ENCODE measurements around the gene AUH.
"Not testable (repeated sequence)": the region's sequence is repeated elsewhere in the genome, so short reads cannot be mapped to it uniquely, and the experiment has no call there.

The AUH gene

DNA sequence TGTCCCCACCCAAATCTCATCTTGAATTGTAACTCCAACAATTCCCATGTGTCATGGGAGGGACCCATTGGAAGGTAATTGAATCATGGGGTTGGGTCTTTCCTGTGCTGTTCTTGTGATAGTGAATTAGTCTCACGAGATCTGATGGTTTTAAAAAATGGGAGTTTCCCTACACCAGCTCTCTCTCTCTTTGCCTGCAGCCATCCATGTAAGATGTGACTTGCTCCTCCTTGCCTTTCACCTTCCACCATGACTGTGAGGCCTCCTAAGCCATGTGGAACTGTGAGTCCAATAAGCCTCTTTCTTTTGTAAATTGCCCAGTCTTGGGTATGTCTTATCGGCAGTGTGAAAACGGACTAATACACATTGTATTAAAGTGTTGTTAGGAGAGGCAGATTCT lies 16.3 kb upstream of the AUH start:
- not testable (repeated sequence) for DNase-seq

DNA sequence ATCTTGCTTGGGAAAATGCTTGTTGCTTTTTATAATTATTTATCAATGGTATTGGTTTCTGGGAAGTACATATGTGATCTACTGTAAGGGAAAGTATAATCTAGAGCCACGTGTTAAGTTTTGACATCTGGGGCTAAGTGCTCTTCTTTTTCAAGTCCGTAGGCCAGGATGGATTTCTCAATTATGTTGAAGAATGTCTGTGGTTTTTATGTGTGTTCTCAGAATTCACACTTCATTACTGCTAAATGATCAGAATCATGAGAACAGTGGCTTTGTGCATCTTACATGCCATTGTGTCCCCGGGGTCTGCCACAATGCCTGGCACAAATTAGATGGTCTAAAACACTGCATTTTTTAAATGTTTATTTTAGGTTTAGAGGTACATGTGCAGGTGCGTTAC lies 14.5 kb upstream of the AUH start:
- no peak for DNase-seq

GRCh38 chr9:91374939-91375338 lies 13.2 kb upstream of the AUH start:
- DNase-seq, result no peak

DNA sequence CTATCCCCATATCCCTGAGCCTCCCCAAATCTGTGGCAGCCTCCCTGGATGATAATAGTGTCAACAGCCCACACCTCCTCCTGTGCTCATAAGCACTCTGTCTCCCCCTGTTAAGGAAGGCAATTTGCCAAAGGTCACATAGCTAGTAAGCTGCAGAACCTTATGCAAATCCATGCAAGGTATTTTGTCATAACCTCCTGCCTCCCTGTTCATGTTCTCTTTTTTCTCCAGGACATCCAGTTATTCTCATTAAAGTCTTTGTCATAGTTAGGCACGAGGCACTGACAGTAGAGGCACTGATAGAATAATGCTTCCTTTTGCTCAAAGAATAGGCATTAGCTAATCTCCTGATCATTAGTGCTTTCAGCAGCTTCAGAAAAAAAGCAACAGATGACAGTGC lies 10.2 kb upstream of the AUH start:
- no peak for DNase-seq

DNA sequence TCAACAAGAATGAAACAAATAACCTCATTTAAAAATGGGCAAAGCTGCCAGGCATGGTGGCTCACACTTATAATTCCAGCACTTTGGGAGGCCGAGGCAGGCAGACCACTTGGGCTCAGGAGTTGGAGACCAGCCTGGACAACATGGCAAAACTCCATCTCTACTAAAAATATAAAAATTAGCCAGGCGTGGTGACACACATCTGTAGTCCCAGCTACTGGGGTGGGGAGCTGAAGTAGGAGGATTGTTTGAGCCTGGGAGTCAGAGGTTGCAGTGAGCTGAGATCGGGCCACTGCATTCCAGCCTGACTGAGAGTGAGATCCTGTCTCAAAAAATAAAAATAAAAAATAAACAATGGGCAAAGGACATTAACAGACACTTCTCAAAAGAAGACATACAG lies 8.3 kb upstream of the AUH start:
- not testable (repeated sequence) for DNase-seq

DNA sequence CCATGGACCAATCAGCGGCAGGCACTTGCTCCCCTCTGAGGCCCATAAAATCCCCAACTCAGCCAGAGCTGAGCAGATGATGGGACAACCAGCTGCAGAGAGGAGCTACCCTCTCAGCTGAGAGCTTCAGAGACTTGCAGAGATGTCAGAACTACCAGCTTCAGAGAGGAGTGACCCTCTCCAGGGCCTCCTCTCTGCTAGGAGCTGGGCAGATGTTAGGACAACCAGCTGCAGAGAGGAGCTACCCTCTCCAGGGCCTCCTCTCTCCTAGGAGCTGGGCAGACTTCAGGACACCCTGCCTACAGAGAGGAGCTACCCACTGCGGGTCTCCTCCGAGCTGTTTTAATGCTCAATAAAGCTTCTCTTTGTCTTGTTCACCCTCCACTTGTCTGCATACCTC lies 3.0 kb upstream of the AUH start:
- no peak for DNase-seq

GRCh38 chr9:91364005-91364404 lies 2.3 kb upstream of the AUH start:
- no peak for DNase-seq

GRCh38 chr9:91362051-91362611 lies 413 bp upstream of the AUH start:
- DNase-seq, result no peak

DNA sequence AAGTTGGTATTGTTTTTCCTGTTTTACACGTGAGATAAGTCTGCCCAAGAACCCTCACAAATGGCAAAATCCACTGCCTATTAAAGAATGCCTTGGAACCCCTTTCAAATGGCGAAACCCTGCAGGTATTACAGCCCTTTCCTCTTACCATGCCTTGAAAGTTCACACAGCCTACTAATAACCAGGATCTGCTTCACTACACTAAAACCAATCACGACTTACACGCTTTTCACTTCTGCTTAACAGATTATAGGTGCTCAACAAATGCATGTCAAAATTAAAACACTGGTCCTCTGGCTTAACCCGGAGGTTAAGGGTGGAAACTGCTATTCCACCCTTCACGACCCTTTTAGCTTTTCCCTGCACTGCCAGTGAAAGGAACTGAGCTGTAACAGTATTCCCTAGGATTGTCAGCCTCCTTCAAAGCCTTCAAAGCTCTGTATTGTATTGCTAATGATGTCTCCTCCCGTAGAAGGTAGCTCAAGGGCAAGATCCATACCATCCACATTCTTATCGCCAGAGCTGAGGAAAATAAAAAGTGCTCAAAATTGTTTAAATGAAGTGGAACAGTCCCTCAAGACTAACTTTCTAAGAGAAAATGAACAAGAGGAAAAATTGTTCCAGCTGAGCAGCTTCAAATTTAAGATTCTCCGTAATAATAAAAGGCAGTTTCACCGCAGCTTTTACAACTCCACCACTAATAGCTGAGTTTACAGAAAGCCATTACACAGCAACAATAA lies 997 bp downstream of the AUH start:
- DNase-seq, result no peak

- no peak for DNase-seq
Measured at GRCh38 chr9:91359734-91360470, 1.8 kb downstream of the AUH start.

DNA sequence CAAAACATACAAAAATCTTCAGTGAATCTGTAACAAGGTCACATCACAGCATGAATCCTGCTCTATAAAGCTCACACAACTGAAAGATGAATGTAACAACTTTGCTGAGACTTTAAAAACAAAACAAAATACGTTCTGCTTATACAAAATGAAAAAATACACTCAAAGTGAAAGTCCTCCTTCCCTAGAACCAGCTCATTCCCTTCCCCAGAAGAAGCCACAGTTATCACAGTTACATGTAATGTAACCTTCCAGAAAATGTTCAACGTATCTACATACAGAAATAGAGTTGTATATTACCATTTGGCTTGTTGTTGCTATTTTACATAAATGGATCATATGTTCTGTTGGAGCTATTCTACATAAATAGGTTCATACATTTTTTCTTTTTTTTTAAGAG lies 2.6 kb downstream of the AUH start:
- DNase-seq, result no peak

GRCh38 chr9:91354881-91355280 lies 6.8 kb downstream of the AUH start:
- no peak for DNase-seq

- DNase-seq, result no peak
Measured at GRCh38 chr9:91349115-91349555, 12.6 kb downstream of the AUH start.

DNA sequence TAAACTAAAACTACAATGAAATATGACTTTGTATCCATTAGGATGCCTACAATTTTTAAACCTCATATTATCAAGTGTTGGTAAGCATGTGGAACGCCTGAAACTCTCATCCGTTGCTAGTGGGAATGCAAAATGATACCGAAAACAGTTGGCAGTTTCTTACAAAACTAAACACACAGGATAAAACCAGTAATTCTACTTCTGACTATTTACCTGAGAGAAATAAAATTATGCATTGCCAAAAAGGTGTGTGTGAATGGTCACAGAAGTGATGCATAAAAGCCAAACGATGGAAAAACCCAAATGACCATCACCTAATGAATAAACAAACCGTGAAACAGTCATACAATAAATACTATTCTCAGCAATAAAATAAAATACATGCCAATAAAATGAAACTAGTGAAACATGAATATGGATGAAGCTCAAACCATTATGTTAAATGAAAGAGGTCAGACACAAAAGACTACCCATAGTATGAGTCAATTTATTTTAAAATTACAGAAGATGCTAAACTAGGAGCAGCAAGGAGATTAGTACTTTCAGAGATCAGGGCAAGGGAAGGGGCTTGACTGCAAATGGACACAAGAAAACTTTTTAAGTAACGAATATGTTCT lies 13.4 kb downstream of the AUH start:
- no peak for DNase-seq

- DNase-seq, result no peak
Measured at GRCh38 chr9:91347377-91347776, 14.3 kb downstream of the AUH start.

GRCh38 chr9:91346644-91347043 lies 15.1 kb downstream of the AUH start:
- no peak for DNase-seq

GRCh38 chr9:91345978-91346377 lies 15.7 kb downstream of the AUH start:
- no peak for DNase-seq

GRCh38 chr9:91342575-91342974 lies 19.1 kb downstream of the AUH start:
- DNase-seq, result no peak

GRCh38 chr9:91341749-91342148 lies 20.0 kb downstream of the AUH start:
- no peak for DNase-seq

- DNase-seq, result no peak
Measured at GRCh38 chr9:91341258-91341746, 20.4 kb downstream of the AUH start.

DNA sequence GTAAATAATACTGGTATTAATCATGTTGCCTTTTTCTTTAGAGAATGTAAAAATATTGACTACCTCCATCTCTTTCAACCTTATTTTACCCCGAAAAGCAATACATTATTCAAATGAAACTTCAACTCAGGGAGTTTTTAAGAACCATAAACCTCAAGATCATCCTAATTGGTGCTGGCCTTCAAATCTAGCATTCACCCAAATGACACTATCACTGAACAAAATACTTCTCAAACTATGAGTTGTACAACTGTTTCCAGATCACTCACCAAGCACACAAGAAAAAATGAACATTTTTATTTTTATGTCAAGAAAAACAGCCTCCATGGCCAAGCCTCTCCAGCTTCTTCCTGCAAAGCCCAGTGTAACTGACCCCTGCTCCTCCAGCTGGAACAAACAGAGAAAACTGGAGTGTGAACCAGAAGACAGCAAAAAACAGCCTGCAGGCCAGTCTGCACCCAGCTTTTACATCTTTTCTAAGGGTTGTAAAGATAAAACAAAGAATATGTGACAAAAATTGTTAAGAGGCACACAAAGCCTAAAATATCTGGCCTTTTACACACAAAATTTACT lies 21.2 kb downstream of the AUH start:
- DNase-seq, result no peak

GRCh38 chr9:91338681-91339080 lies 23.0 kb downstream of the AUH start:
- no peak for DNase-seq

DNA sequence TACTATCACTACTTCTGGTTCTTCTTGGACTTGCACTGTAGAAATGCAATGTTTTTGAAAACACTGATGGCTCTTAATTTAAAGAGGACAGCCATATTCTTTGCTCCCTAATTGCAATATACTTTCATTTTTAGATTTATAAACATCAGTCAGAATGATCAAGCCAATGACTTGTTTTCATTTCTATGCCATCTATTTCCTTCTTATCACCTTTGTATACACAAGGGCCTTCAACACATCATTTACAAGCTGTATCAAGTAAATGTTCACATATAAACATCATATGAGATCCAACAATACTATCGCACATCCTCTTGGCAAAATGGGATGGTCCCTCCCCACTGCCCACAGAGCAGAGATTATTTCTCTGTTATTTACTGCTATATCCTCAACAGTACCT lies 24.9 kb downstream of the AUH start:
- DNase-seq, result no peak

Measured in NCI-H1417 treated with DMSO at 0.1 percent for 48 hours (cell line).